Activated naive CD4-positive, alpha-beta T cell treated with anti-CD3 and anti-CD28 coated beads, Interleukin-2, amount 50 U/mL, for 24 hours (primary cell): ENCODE data around the gene RILP.

Experiments
- H3K27ac Mint-ChIP-seq: one replicate; pipeline ENCODE4 v1.8.0; 2021; ENCODE audit warnings: mild to moderate bottlenecking, mixed read lengths
- H3K27me3 Mint-ChIP-seq: one replicate; pipeline ENCODE4 v1.8.0; 2021; ENCODE audit warnings: mixed read lengths
- H3K36me3 Mint-ChIP-seq: one replicate; pipeline ENCODE4 v1.8.0; 2021; ENCODE audit warnings: mixed read lengths
- H3K4me1 Mint-ChIP-seq: one replicate; pipeline ENCODE4 v1.8.0; 2021; ENCODE audit warnings: mixed read lengths
- H3K4me3 Mint-ChIP-seq: one replicate; pipeline ENCODE4 v1.8.0; 2021; ENCODE audit warnings: mild to moderate bottlenecking, mixed read lengths
- H3K9me3 Mint-ChIP-seq: one replicate; pipeline ENCODE4 v1.8.0; 2021; ENCODE audit warnings: mixed read lengths

The RILP gene

DNA sequence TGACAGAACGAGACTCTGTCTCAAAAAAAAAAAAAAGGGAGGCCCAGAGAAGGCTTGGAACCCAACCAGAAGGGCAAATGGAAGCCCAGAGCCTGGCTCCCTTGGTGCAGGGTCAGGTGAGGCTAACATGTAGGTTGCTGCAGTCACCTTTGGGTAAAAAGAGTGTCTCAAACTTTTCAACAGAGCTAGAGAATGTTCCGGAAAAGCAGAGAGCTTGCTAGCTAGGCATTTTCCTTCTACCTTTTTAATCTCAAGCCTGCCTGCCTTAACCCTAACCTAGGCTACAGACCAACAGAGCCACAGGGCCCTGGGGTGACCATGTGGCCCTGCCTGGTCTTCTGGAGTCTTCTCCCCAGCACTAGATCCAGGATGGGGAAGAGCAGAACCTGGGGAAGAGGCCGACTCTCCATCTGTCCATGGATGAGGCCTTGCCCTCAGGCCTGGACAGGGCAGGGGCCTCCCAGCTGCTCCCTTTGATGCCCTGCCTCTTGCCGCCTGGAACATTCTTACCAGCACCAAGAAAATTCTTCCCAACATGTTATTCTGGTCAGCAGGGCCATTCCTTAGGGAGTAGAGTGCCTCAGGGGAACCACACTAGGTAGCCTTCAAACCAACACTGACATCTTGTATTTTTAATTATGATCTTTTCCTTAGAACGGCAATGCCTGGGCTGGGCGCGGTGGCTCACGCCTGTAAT lies 51.1 kb downstream of the RILP start:
- no peak overlapping the region for H3K27ac Mint-ChIP-seq
- H3K4me1 Mint-ChIP-seq: no peaks in the 10 kb centered on the region

DNA sequence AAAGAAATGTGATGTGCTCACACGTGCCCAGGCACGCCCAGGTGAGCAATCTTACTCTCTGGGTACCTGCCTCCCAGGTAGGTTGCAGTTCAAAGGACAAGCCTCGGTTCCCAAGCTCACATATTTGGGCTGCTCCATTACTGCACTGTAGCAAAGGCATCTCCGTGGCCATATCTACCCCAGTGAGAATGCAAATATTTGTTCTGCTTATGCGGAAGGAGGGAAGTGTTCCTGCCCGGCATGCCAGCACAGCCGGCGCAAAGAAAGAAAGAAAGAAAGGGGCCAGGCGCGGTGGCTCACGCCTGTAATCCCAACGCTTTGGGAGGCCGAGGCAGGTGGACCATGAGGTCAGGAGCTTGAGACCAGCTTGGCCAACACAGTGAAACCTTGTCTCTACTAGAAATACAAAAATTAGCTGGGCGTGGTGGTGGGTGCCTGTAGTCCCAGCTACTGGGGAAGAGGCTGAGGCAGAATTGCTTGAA lies 51.8 kb downstream of the RILP start:
- Mint-ChIP-seq H3K36me3 (peaks cover 1% of the 10 kb centered on the region), H3K27ac (no peak overlapping the region), H3K4me3 (no peak overlapping the region), H3K4me1 (no peaks in the 10 kb centered on the region), H3K9me3 (no peaks in the 10 kb centered on the region), H3K27me3 (no peaks in the 10 kb centered on the region)

More for the DNA sequence above, 51.1 kb downstream of the RILP start:
- no peaks in the 10 kb centered on the region for H3K9me3 Mint-ChIP-seq
- peaks cover 1% of the 10 kb centered on the region for H3K36me3 Mint-ChIP-seq
- no peak overlapping the region for H3K4me3 Mint-ChIP-seq
- H3K27me3 Mint-ChIP-seq: no peaks in the 10 kb centered on the region
